Embryonic facial prominence (tissue), 1 donor: Measurements from ENCODE around the gene SLC8A3.
"Not testable (repeated sequence)": the region's sequence is repeated elsewhere in the genome, so short reads cannot be mapped to it uniquely, and the experiment has no call there.

Experiments
- DNase-seq: peaks from one replicate; pipeline ENCODE4 v3.0.0-alpha.2; 2016; ENCODE audit errors: extremely low spot score

SLC8A3 gene

GRCh38 chr14:70188659-70189455 is at the start of gene SLC8A3:
TSS of gene SLC8A3 (minus strand) at chr14:70188951. CDS start at chr14:70168422, 20,529 bp downstream.
- DNase-seq = no peak

GRCh38 chr14:70237710-70238109 is 49.0 kb upstream of the SLC8A3 start:
- no peak for DNase-seq

- no peak for DNase-seq
These were observed 45.6 kb upstream of the SLC8A3 start for GRCh38 chr14:70234066-70234950.

GRCh38 chr14:70231756-70232544 is 43.2 kb upstream of the SLC8A3 start:
- DNase-seq = not testable (repeated sequence)

GRCh38 chr14:70229877-70230640 is 41.3 kb upstream of the SLC8A3 start:
- DNase-seq = not testable (repeated sequence)

- DNase-seq = no peak
These were observed 25.1 kb upstream of the SLC8A3 start for GRCh38 chr14:70213721-70214282.

GRCh38 chr14:70212752-70213151 is 24.0 kb upstream of the SLC8A3 start:
- no peak for DNase-seq

- DNase-seq = no peak
These were observed 19.6 kb upstream of the SLC8A3 start for GRCh38 chr14:70208380-70208779.

- DNase-seq = no peak
These were observed 14.9 kb upstream of the SLC8A3 start for GRCh38 chr14:70203686-70204085.

- no peak for DNase-seq
These were observed 13.2 kb upstream of the SLC8A3 start for GRCh38 chr14:70201994-70202393.

GRCh38 chr14:70193396-70193795 is 4.6 kb upstream of the SLC8A3 start:
- no peak for DNase-seq

- DNase-seq = no peak
These were observed 4.2 kb upstream of the SLC8A3 start for GRCh38 chr14:70192915-70193314.

- no peak for DNase-seq
These were observed 1.4 kb upstream of the SLC8A3 start for GRCh38 chr14:70190156-70190555.

- no peak for DNase-seq
These were observed 816 bp upstream of the SLC8A3 start for GRCh38 chr14:70189456-70190077.

- no peak for DNase-seq
These were observed 461 bp downstream of the SLC8A3 start for GRCh38 chr14:70188322-70188658.

- DNase-seq = no peak
These were observed 1.8 kb downstream of the SLC8A3 start for GRCh38 chr14:70186900-70187451.

GRCh38 chr14:70183991-70184390 is 4.8 kb downstream of the SLC8A3 start:
- no peak for DNase-seq

- no peak for DNase-seq
These were observed 7.5 kb downstream of the SLC8A3 start for GRCh38 chr14:70181276-70181675.

GRCh38 chr14:70180718-70181117 is 8.0 kb downstream of the SLC8A3 start:
- no peak for DNase-seq
